ENCODE measurements around the gene TRRAP.

- no peak for TF ChIP-seq CTCF (IDR thresholded peaks at IDR 0.05)
- no peak for TF ChIP-seq EP300 (IDR thresholded peaks at IDR 0.05)
- no peak for TF ChIP-seq POLR2A (IDR thresholded peaks at IDR 0.05)
- TF ChIP-seq POLR2AphosphoS5 (IDR thresholded peaks at IDR 0.05) = no peak
Observed at GRCh38 chr7:98992076-98992475, 113.7 kb downstream of the TRRAP start.
